ENCODE results near the gene RHOJ. TPM values are rescaled to one million over a fixed set of nuclear protein-coding genes. Genes with fewer than 3 reads are reported as not detected.

RHOJ gene
- total and polyA plus RNA-seq, 2 of the 8 experiments (the other 6 are each of a cell fraction or from before 2014, with no cell fraction given): 0.11 TPM; not detected in 1

DNA sequence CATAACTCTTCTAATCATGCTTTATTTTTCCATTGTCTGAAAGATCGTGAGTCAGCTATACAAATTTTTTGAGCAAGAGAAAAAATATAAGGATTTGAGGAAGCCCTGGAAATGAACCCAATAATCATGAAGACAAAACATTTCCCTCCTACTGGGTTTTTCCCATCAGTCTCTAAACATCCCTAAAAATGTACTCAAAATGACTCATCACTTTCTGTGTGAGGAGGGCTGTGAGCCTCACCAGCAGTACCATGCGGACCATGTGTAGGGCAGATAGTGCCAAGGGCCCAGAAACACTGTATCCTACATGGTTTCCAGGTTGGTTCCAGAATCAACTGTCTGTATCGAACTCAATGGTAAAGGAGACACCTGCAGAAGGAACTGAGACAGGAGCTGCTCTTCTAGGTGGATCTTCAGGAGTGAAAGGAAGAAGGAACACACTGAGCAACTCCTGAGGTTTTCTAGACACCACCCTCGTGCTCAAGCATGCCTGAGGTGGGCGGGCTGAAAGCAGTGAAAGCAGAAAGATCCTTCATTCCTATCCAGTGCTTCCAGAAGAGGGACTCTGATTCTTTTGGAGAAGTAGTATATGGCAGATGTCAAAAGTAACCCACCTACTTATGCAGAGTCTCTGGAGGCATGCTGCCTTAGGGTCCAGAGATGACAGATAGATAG is 48.6 kb upstream of the RHOJ start:
- 91% methylated on average over 5 of the region's 5 CpGs; no CpG with 5 or more reads in 1 of the 2 experiments for WGBS, 2 experiments (ENCODE audit: extremely low coverage in 1 of 2, insufficient coverage in 1 of 2, insufficient read length in 1 of 2, insufficient replicate concordance in 2 of 2, low coverage in 1 of 2, low lambda C conversion rate in 2 of 2, missing lambda C conversion rate in 1 of 2)
- Histone ChIP-seq H2AFZ (ENCODE audit: low read length) (peak overlapping the region; percentile 41; the same call in 1 of the 2 replicates), H3K27ac (ENCODE audit: low read depth, low read length) (no peak overlapping the region), H3K27me3 (replicated peaks in 1 of 4; ENCODE audit: control insufficient read depth in 3 of 4, extremely low read depth in 1 of 4, insufficient read depth in 3 of 4, low read length in 3 of 4) (no peaks in the 10 kb centered on the region), H2BK15ac (ENCODE audit: low read length) (no peak overlapping the region), H4K20me1 (replicated peaks in 1 of 2; ENCODE audit: control insufficient read depth in 1 of 2, insufficient read depth in 2 of 2, low read length in 2 of 2) (no peaks in the 10 kb centered on the region), H3K4me2 (ENCODE audit: insufficient read depth in 1 of 2, low read depth in 2 of 2, low read length in 2 of 2) (no peak overlapping the region), H3K79me2 (ENCODE audit: control insufficient read depth in 1 of 2, insufficient read depth in 2 of 2, low read length in 2 of 2) (no peaks in the 10 kb centered on the region), H3K9ac (replicated peaks in 1 of 4; ENCODE audit: extremely low read depth in 1 of 4, low read depth in 3 of 4, low read length in 3 of 4) (no peak overlapping the region), H3K56ac (replicated peaks; ENCODE audit: insufficient read length, low read depth, low read length) (no peak overlapping the region), H2BK120ac (replicated peaks; ENCODE audit: low read depth, low read length) (no peak overlapping the region), H2AK5ac (ENCODE audit: low read depth, low read length) (no peak overlapping the region), H3K23me2 (ENCODE audit: low read depth, low read length) (no peaks in the 10 kb centered on the region), H3K79me1 (ENCODE audit: low read depth, low read length) (no peaks in the 10 kb centered on the region), H3K4me1 (replicated peaks in 1 of 4; ENCODE audit: control insufficient read depth in 3 of 4, insufficient read depth in 4 of 4, low read length in 3 of 4) (no peaks in the 10 kb centered on the region), H3K14ac (ENCODE audit: insufficient read length) (no peak overlapping the region), H2BK12ac (ENCODE audit: low read depth, low read length) (no peak overlapping the region), H3K4ac (replicated peaks; ENCODE audit: insufficient read length, low read depth, low read length) (no peak overlapping the region), H2BK20ac (ENCODE audit: low read length) (no peak overlapping the region), H4K91ac (replicated peaks; ENCODE audit: insufficient read length, low read length) (no peak overlapping the region), H4K5ac (ENCODE audit: insufficient read length, low read depth, low read length) (no peak overlapping the region), H2BK5ac (ENCODE audit: low read depth, low read length) (no peak overlapping the region), H3K23ac (ENCODE audit: insufficient read length) (no peak overlapping the region), H3K36me3 (ENCODE audit: control insufficient read depth in 2 of 4, insufficient read depth in 4 of 4, low read length in 3 of 4) (no peaks in the 10 kb centered on the region), H3K4me3 (ENCODE audit: extremely low read depth in 1 of 4, insufficient read depth in 2 of 4, low read depth in 3 of 4, low read length in 4 of 4) (no peak overlapping the region), H4K8ac (ENCODE audit: extremely low read depth, insufficient read depth, low read length) (no peak overlapping the region), H3K18ac (ENCODE audit: extremely low read depth, low read length) (no peak overlapping the region), H3K9me3 (ENCODE audit: insufficient read depth in 2 of 2, low read depth in 1 of 2, low read length in 1 of 2) (no peaks in the 10 kb centered on the region)
- DNase-seq (ENCODE audit: low read depth in 1 of 2, low spot score in 2 of 2): no peak
- no peak for FAIRE-seq
- ChIA-PET POLR2A (ENCODE audit: partially characterized antibody) (no interaction called here), CTCF (ENCODE audit: partially characterized antibody) (no interaction called here)
- no peak for TF ChIP-seq TAF1 (IDR thresholded peaks at IDR 0.05; ENCODE audit: low read depth, low read length)
- no peak for TF ChIP-seq POLR2A (IDR thresholded peaks at IDR 0.05; ENCODE audit: control extremely low read depth in 1 of 2, low read depth in 2 of 2, low read length in 2 of 2)
- TF ChIP-seq SP1 (IDR thresholded peaks at IDR 0.05; ENCODE audit: low read depth, low read length): no peak
- TF ChIP-seq SIN3A (conservative IDR thresholded peaks at IDR 0.05 in 1 of 2, IDR thresholded peaks at IDR 0.05 in 1 of 2; ENCODE audit: low read depth in 1 of 2, low read length in 2 of 2): no peak
- TF ChIP-seq KDM1A (IDR thresholded peaks at IDR 0.05; ENCODE audit: borderline replicate concordance, low read length): no peak

Data from H1 (cell line).